ENCODE data around the gene REV1. TPM values are rescaled to one million over a fixed set of nuclear protein-coding genes. Genes with fewer than 3 reads are reported as not detected.

The REV1 gene
- total and polyA plus RNA-seq, 9 of the 15 experiments (the other 6 are each of a cell fraction or from before 2014, with no cell fraction given): 12.8 to 54.4 (median 29.6) TPM

DNA sequence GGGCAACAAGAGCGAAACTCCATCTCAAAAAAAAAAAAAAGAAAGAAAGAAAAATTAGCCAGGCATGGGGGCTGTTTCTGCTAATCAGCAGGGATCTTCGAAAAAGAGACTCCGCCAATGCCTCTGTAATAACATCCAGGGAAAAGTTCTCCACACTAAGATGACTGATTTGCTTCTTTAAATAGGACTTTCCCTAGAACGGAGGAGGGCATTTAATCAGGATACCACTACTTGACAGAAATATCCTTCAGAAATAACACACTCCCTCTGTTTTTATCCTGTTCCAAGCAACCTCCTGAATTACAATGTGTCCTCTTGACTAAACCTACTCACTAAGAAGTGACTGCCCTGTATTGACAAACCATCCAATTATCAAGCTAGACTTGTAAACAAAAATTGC, 21.7 kb downstream of the REV1 start (continued):
- TF ChIP-seq, protein P1, sequence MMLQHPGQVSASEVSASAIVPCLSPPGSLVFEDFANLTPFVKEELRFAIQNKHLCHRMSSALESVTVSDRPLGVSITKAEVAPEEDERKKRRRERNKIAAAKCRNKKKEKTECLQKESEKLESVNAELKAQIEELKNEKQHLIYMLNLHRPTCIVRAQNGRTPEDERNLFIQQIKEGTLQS (IDR thresholded peaks at IDR 0.05): no peak
- TF ChIP-seq, protein P1 (CRISPR knock-in tag; conservative IDR thresholded peaks at IDR 0.05): no peak
- TF ChIP-seq, protein P2, sequence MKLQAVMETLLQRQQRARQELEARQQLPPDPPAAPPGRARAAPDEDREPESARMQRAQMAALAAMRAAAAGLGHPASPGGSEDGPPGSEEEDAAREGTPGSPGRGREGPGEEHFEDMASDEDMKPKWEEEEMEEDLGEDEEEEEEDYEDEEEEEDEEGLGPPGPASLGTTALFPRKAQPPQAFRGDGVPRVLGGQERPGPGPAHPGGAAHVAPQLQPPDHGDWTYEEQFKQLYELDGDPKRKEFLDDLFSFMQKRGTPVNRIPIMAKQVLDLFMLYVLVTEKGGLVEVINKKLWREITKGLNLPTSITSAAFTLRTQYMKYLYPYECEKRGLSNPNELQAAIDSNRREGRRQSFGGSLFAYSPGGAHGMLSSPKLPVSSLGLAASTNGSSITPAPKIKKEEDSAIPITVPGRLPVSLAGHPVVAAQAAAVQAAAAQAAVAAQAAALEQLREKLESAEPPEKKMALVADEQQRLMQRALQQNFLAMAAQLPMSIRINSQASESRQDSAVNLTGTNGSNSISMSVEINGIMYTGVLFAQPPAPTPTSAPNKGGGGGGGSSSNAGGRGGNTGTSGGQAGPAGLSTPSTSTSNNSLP (IDR thresholded peaks at IDR 0.05; ENCODE audit: borderline replicate concordance, low read depth, low read length): no peak
- TF ChIP-seq EP400 (IDR thresholded peaks at IDR 0.05) (no peak), MYBL2 (IDR thresholded peaks at IDR 0.05; ENCODE audit: low read depth) (no peak), MYBL2 (CRISPR knock-in tag; IDR thresholded peaks at IDR 0.05; ENCODE audit: borderline replicate concordance) (no peak), CBFA2T2 (conservative IDR thresholded peaks at IDR 0.05) (no peak), LCOR (CRISPR knock-in tag; IDR thresholded peaks at IDR 0.05) (no peak), HDAC2 (IDR thresholded peaks at IDR 0.05) (no peak)
- TF ChIP-seq, protein P3, sequence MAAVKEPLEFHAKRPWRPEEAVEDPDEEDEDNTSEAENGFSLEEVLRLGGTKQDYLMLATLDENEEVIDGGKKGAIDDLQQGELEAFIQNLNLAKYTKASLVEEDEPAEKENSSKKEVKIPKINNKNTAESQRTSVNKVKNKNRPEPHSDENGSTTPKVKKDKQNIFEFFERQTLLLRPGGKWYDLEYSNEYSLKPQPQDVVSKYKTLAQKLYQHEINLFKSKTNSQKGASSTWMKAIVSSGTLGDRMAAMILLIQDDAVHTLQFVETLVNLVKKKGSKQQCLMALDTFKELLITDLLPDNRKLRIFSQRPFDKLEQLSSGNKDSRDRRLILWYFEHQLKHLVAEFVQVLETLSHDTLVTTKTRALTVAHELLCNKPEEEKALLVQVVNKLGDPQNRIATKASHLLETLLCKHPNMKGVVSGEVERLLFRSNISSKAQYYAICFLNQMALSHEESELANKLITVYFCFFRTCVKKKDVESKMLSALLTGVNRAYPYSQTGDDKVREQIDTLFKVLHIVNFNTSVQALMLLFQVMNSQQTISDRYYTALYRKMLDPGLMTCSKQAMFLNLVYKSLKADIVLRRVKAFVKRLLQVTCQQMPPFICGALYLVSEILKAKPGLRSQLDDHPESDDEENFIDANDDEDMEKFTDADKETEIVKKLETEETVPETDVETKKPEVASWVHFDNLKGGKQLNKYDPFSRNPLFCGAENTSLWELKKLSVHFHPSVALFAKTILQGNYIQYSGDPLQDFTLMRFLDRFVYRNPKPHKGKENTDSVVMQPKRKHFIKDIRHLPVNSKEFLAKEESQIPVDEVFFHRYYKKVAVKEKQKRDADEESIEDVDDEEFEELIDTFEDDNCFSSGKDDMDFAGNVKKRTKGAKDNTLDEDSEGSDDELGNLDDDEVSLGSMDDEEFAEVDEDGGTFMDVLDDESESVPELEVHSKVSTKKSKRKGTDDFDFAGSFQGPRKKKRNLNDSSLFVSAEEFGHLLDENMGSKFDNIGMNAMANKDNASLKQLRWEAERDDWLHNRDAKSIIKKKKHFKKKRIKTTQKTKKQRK (IDR thresholded peaks at IDR 0.05; ENCODE audit: borderline replicate concordance, low read depth, low read length): no peak
- TF ChIP-seq, protein P4, sequence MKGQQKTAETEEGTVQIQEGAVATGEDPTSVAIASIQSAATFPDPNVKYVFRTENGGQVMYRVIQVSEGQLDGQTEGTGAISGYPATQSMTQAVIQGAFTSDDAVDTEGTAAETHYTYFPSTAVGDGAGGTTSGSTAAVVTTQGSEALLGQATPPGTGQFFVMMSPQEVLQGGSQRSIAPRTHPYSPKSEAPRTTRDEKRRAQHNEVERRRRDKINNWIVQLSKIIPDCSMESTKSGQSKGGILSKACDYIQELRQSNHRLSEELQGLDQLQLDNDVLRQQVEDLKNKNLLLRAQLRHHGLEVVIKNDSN (CRISPR knock-in tag; IDR thresholded peaks at IDR 0.05): no peak
